WTC11 (cell line): ENCODE data around the gene RND3. TPM values are rescaled to one million over a fixed set of nuclear protein-coding genes. Genes with fewer than 3 reads are reported as not detected.

Source experiments
- ATAC-seq: fragments of 200-7000 bp; cut with Tn5 transposase; 2 replicates; pipeline ENCODE4 v1.10.0; 2021; ENCODE audit warnings: mild to moderate bottlenecking, moderate library complexity
- CTCF ChIA-PET: fragments of 300-600 bp; sonication (Branson Sonifier 250); formaldehyde crosslinking; loops from one replicate; lab custom pipeline; 2021; ENCODE audit warnings: antibody characterized with exemption; lab: Charles Lee
- POLR2A ChIA-PET: fragments of 350-600 bp; sonication (Branson Sonifier 250); formaldehyde crosslinking; loops from one replicate; lab custom pipeline; 2021; ENCODE audit warnings: antibody characterized with exemption; lab: Charles Lee
- DNase-seq: peaks from one replicate; pipeline ENCODE4 v3.0.0; 2021; ENCODE audit warnings: low spot score
- H3K27ac Mint-ChIP-seq: 2 replicates; pipeline ENCODE4 v1.8.0; 2021; ENCODE audit warnings: mixed read lengths
- H3K27me3 Mint-ChIP-seq: 2 replicates; pipeline ENCODE4 v1.8.0; 2021; ENCODE audit warnings: low read depth, mild to moderate bottlenecking, moderate library complexity, mixed read lengths
- H3K36me3 Mint-ChIP-seq: 2 replicates; pipeline ENCODE4 v1.8.0; 2021; ENCODE audit warnings: mixed read lengths
- H3K4me1 Mint-ChIP-seq: 2 replicates; pipeline ENCODE4 v1.8.0; 2022; ENCODE audit warnings: mixed read lengths
- H3K4me3 Mint-ChIP-seq: 2 replicates; pipeline ENCODE4 v1.8.0; 2021; ENCODE audit warnings: mild to moderate bottlenecking, moderate library complexity, mixed read lengths
- H3K9me3 Mint-ChIP-seq: 2 replicates; pipeline ENCODE4 v1.8.0; 2021; ENCODE audit warnings: mixed read lengths
- ATF1 ChIP-seq: sonication (generic); formaldehyde crosslinking; IDR thresholded peaks from 2 replicates; pipeline ENCODE4 v1.8.1; 2023; ENCODE audit warnings: mild to moderate bottlenecking, moderate library complexity, missing genetic modification reagents
- CBFB ChIP-seq: sonication (generic); formaldehyde crosslinking; IDR thresholded peaks from 2 replicates; pipeline ENCODE4 v1.8.1; 2022; ENCODE audit warnings: mild to moderate bottlenecking, low read depth, missing genetic modification reagents
- ESRRA ChIP-seq: sonication (generic); formaldehyde crosslinking; IDR thresholded peaks from 2 replicates; pipeline ENCODE4 v1.8.1; 2022; ENCODE audit warnings: mild to moderate bottlenecking, missing genetic modification reagents, borderline replicate concordance
- ETV6 ChIP-seq: sonication (generic); formaldehyde crosslinking; IDR thresholded peaks from 2 replicates; pipeline ENCODE4 v1.8.1; 2022; ENCODE audit warnings: mild to moderate bottlenecking, missing genetic modification reagents
- FOXJ3 ChIP-seq: sonication (generic); formaldehyde crosslinking; IDR thresholded peaks from 2 replicates; pipeline ENCODE4 v1.9.0; 2021; ENCODE audit warnings: missing genetic modification reagents, mild to moderate bottlenecking, borderline replicate concordance
- GTF2I ChIP-seq: fragments of 250-450 bp; sonication (Bioruptor Pico); conservative IDR thresholded peaks from 2 replicates; pipeline ENCODE4 v1.4.0; 2021; ENCODE audit warnings: mild to moderate bottlenecking
- JUN ChIP-seq: sonication (generic); formaldehyde crosslinking; IDR thresholded peaks from 2 replicates; pipeline ENCODE4 v1.8.0; 2023; ENCODE audit warnings: mild to moderate bottlenecking, missing genetic modification reagents
- KAT7 ChIP-seq: sonication (generic); formaldehyde crosslinking; IDR thresholded peaks from 2 replicates; pipeline ENCODE4 v1.8.1; 2023; ENCODE audit warnings: missing genetic modification reagents, mild to moderate bottlenecking, borderline replicate concordance
- MXD4 ChIP-seq: fragments of 250-450 bp; sonication (Bioruptor Pico); IDR thresholded peaks from 2 replicates; pipeline ENCODE4 v1.8.0; 2021; ENCODE audit warnings: mild to moderate bottlenecking, moderate library complexity, borderline replicate concordance
- OVOL2 ChIP-seq: fragments of 250-450 bp; sonication (Bioruptor Pico); IDR thresholded peaks from 2 replicates; pipeline ENCODE4 v1.9.0; 2021; ENCODE audit warnings: mild to moderate bottlenecking, borderline replicate concordance
- ZBTB21 ChIP-seq: sonication (generic); formaldehyde crosslinking; IDR thresholded peaks from 2 replicates; pipeline ENCODE4 v1.8.1; 2023; ENCODE audit warnings: mild to moderate bottlenecking, missing genetic modification reagents, borderline replicate concordance
- ZNF263 ChIP-seq: sonication (generic); formaldehyde crosslinking; IDR thresholded peaks from 2 replicates; pipeline ENCODE4 v1.8.1; 2022; ENCODE audit warnings: low read depth, mild to moderate bottlenecking, moderate library complexity, missing genetic modification reagents
- ZNF423 ChIP-seq: fragments of 250-450 bp; sonication (Bioruptor Pico); IDR thresholded peaks from 2 replicates; pipeline ENCODE4 v2.1.2; 2022; ENCODE audit warnings: mild to moderate bottlenecking, moderate library complexity
- ZNF671 ChIP-seq: fragments of 250-450 bp; sonication (Bioruptor Pico); IDR thresholded peaks from 2 replicates; pipeline ENCODE4 v1.8.0; 2021; ENCODE audit warnings: mild to moderate bottlenecking
- total RNA-seq: library from RNA; stranded (reverse); gene quantifications from 3 replicates; pipeline ENCODE4 v1.2.3, GENCODE V29; 2021
- TF ChIP-seq, protein P1 (sequence below): sonication (generic); formaldehyde crosslinking; IDR thresholded peaks from 2 replicates; pipeline ENCODE4 v1.8.0; 2023; ENCODE audit warnings: mild to moderate bottlenecking, missing genetic modification reagents
- TF ChIP-seq, protein P2 (sequence below): fragments of 250-450 bp; sonication (Bioruptor Pico); IDR thresholded peaks from 2 replicates; pipeline ENCODE4 v1.9.0; 2021; ENCODE audit warnings: moderate library complexity, mild to moderate bottlenecking, inconsistent platforms, borderline replicate concordance
- TF ChIP-seq, protein P3 (sequence below): sonication (generic); formaldehyde crosslinking; IDR thresholded peaks from 2 replicates; pipeline ENCODE4 v1.8.0; 2023; ENCODE audit warnings: missing genetic modification reagents, mild to moderate bottlenecking, borderline replicate concordance
- TF ChIP-seq, protein P4 (sequence below): sonication (generic); formaldehyde crosslinking; IDR thresholded peaks from 2 replicates; pipeline ENCODE4 v1.8.0; 2023; ENCODE audit warnings: missing genetic modification reagents
- TF ChIP-seq, protein P5 (sequence below): fragments of 250-450 bp; sonication (Bioruptor Pico); IDR thresholded peaks from 2 replicates; pipeline ENCODE4 v1.9.0; 2021; ENCODE audit warnings: mild to moderate bottlenecking, borderline replicate concordance

Gene RND3
- total RNA-seq, 1 experiment from 2014 or later: 64.4 TPM

DNA sequence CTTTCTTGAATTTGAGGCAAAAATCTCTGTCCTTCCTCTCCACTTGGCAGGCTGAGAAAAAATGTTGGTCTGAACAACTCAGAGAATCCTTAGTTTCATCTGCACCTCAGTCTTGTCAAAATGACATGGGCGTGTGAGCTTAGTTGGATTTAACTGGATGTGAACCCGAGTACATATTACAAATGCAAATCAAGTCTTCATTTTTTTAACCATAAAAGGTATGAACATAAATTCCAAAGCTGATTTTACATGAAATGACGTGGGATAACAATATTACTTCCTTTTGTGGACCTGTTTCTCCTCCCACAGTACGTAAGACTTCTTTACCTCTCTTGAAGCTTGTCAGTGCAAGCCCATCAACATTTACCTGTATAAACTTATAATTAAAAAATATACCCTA is 32.6 kb upstream of the RND3 start:
- H3K27ac Mint-ChIP-seq: no peak overlapping the region
- no peak overlapping the region for H3K4me3 Mint-ChIP-seq

DNA sequence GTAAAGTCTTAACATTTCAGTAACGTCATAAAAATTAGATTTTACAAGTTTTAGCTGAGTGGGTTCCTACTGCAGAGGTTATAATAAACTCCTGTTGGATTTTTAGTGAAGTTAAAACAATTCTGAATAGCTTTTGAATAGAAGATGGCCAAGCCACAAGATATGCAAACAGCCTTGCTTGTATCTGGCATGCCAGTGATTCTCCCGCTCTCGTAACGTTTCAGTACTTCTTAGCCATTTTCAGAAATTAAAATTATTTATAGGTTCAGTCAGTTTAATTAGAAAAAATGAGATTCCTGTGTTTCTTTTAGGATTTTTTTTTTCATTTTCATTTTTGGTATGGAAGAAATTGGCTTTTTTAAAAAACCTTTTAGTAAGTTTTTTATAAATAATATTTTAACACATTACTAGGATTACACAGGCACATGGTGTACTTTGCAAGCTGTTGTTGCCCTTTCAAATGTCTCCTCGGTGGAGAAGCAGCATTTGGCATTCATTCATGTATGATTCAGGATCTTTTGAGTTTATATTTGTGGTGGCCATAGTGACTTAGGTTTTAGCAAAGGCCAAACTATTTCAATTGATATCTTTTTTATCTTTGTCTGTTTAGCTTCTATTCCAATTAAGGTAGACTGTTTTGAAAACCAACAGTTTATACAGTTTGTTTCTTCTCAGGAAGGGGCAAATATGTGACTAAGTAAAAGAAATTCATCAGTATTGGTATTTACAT is 30.6 kb upstream of the RND3 start:
- Mint-ChIP-seq H3K36me3 (peaks cover 8% of the 10 kb centered on the region), H3K4me1 (peaks cover 3% of the 10 kb centered on the region), H3K4me3 (no peak overlapping the region), H3K27me3 (no peaks in the 10 kb centered on the region; the same call in 1 of the 2 replicates), H3K9me3 (peaks cover 16% of the 10 kb centered on the region), H3K27ac (no peak overlapping the region)
- POLR2A ChIA-PET: no interaction called here
- no peak for DNase-seq
- no peak for TF ChIP-seq MXD4 (CRISPR knock-in tag)
- no peak for TF ChIP-seq OVOL2
- TF ChIP-seq ATF1 (CRISPR knock-in tag): no peak
- TF ChIP-seq, protein P1, sequence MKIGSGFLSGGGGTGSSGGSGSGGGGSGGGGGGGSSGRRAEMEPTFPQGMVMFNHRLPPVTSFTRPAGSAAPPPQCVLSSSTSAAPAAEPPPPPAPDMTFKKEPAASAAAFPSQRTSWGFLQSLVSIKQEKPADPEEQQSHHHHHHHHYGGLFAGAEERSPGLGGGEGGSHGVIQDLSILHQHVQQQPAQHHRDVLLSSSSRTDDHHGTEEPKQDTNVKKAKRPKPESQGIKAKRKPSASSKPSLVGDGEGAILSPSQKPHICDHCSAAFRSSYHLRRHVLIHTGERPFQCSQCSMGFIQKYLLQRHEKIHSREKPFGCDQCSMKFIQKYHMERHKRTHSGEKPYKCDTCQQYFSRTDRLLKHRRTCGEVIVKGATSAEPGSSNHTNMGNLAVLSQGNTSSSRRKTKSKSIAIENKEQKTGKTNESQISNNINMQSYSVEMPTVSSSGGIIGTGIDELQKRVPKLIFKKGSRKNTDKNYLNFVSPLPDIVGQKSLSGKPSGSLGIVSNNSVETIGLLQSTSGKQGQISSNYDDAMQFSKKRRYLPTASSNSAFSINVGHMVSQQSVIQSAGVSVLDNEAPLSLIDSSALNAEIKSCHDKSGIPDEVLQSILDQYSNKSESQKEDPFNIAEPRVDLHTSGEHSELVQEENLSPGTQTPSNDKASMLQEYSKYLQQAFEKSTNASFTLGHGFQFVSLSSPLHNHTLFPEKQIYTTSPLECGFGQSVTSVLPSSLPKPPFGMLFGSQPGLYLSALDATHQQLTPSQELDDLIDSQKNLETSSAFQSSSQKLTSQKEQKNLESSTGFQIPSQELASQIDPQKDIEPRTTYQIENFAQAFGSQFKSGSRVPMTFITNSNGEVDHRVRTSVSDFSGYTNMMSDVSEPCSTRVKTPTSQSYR (CRISPR knock-in tag): no peak
- TF ChIP-seq GTF2I: no peak
- TF ChIP-seq ZNF263: no peak
- no peak for TF ChIP-seq CBFB (CRISPR knock-in tag)
- no peak for TF ChIP-seq ETV6 (CRISPR knock-in tag)
- no peak for TF ChIP-seq ZNF671
- TF ChIP-seq, protein P2, sequence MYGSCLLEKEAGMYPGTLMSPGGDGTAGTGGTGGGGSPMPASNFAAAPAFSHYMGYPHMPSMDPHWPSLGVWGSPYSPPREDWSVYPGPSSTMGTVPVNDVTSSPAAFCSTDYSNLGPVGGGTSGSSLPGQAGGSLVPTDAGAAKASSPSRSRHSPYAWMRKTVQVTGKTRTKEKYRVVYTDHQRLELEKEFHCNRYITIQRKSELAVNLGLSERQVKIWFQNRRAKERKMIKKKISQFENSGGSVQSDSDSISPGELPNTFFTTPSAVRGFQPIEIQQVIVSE: no peak
- no peak for TF ChIP-seq ZBTB21 (CRISPR knock-in tag)
- TF ChIP-seq, protein P3, sequence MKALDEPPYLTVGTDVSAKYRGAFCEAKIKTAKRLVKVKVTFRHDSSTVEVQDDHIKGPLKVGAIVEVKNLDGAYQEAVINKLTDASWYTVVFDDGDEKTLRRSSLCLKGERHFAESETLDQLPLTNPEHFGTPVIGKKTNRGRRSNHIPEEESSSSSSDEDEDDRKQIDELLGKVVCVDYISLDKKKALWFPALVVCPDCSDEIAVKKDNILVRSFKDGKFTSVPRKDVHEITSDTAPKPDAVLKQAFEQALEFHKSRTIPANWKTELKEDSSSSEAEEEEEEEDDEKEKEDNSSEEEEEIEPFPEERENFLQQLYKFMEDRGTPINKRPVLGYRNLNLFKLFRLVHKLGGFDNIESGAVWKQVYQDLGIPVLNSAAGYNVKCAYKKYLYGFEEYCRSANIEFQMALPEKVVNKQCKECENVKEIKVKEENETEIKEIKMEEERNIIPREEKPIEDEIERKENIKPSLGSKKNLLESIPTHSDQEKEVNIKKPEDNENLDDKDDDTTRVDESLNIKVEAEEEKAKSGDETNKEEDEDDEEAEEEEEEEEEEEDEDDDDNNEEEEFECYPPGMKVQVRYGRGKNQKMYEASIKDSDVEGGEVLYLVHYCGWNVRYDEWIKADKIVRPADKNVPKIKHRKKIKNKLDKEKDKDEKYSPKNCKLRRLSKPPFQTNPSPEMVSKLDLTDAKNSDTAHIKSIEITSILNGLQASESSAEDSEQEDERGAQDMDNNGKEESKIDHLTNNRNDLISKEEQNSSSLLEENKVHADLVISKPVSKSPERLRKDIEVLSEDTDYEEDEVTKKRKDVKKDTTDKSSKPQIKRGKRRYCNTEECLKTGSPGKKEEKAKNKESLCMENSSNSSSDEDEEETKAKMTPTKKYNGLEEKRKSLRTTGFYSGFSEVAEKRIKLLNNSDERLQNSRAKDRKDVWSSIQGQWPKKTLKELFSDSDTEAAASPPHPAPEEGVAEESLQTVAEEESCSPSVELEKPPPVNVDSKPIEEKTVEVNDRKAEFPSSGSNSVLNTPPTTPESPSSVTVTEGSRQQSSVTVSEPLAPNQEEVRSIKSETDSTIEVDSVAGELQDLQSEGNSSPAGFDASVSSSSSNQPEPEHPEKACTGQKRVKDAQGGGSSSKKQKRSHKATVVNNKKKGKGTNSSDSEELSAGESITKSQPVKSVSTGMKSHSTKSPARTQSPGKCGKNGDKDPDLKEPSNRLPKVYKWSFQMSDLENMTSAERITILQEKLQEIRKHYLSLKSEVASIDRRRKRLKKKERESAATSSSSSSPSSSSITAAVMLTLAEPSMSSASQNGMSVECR (CRISPR knock-in tag): no peak
- TF ChIP-seq, protein P4, sequence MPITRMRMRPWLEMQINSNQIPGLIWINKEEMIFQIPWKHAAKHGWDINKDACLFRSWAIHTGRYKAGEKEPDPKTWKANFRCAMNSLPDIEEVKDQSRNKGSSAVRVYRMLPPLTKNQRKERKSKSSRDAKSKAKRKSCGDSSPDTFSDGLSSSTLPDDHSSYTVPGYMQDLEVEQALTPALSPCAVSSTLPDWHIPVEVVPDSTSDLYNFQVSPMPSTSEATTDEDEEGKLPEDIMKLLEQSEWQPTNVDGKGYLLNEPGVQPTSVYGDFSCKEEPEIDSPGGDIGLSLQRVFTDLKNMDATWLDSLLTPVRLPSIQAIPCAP (CRISPR knock-in tag): no peak
- TF ChIP-seq, protein P5, sequence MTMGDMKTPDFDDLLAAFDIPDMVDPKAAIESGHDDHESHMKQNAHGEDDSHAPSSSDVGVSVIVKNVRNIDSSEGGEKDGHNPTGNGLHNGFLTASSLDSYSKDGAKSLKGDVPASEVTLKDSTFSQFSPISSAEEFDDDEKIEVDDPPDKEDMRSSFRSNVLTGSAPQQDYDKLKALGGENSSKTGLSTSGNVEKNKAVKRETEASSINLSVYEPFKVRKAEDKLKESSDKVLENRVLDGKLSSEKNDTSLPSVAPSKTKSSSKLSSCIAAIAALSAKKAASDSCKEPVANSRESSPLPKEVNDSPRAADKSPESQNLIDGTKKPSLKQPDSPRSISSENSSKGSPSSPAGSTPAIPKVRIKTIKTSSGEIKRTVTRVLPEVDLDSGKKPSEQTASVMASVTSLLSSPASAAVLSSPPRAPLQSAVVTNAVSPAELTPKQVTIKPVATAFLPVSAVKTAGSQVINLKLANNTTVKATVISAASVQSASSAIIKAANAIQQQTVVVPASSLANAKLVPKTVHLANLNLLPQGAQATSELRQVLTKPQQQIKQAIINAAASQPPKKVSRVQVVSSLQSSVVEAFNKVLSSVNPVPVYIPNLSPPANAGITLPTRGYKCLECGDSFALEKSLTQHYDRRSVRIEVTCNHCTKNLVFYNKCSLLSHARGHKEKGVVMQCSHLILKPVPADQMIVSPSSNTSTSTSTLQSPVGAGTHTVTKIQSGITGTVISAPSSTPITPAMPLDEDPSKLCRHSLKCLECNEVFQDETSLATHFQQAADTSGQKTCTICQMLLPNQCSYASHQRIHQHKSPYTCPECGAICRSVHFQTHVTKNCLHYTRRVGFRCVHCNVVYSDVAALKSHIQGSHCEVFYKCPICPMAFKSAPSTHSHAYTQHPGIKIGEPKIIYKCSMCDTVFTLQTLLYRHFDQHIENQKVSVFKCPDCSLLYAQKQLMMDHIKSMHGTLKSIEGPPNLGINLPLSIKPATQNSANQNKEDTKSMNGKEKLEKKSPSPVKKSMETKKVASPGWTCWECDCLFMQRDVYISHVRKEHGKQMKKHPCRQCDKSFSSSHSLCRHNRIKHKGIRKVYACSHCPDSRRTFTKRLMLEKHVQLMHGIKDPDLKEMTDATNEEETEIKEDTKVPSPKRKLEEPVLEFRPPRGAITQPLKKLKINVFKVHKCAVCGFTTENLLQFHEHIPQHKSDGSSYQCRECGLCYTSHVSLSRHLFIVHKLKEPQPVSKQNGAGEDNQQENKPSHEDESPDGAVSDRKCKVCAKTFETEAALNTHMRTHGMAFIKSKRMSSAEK: no peak
- TF ChIP-seq KAT7: no peak
- TF ChIP-seq ZNF423: no peak
- CTCF ChIA-PET: no interaction called here
- ATAC-seq: no peak

More for the DNA sequence above, 32.6 kb upstream of the RND3 start:
- H3K4me1 Mint-ChIP-seq: peaks cover 4% of the 10 kb centered on the region
- POLR2A ChIA-PET: no interaction called here
- no peak for DNase-seq
- TF ChIP-seq JUN (CRISPR knock-in tag): no peak
- TF ChIP-seq ESRRA (CRISPR knock-in tag): no peak
- TF ChIP-seq FOXJ3 (CRISPR knock-in tag): no peak
- TF ChIP-seq ATF1 (CRISPR knock-in tag): no peak
- TF ChIP-seq ETV6 (CRISPR knock-in tag): no peak
- TF ChIP-seq, all 79 proteins: peak for 0
- CTCF ChIA-PET: interaction anchor here (1.4 kb wide), 1 partner anchor 28 kb away, joined by 4 read pairs; no protein-coding TSS in a partner anchor
- H3K9me3 Mint-ChIP-seq: peaks cover 35% of the 10 kb centered on the region
- H3K27me3 Mint-ChIP-seq: no peaks in the 10 kb centered on the region; the same call in 1 of the 2 replicates
- peaks cover 25% of the 10 kb centered on the region for H3K36me3 Mint-ChIP-seq
- no peak for ATAC-seq
